Right lobe of liver (tissue), 6 donors: Measurements from ENCODE around the gene ZFPL1. TPM values are rescaled to one million over a fixed set of nuclear protein-coding genes. Genes with fewer than 3 reads are reported as not detected.
A peak's percentile ranks its signal among the peaks of the same experiment; 100 is the strongest.

Experiments
- ATAC-seq, 4 donors: fragments of 200-7000 bp; cut with Tn5 transposase; one replicate each; pipeline ENCODE4 v1.9.1; 2020; ENCODE audit warnings: mild to moderate bottlenecking in 4 of 4, moderate library complexity in 4 of 4
- DNase-seq, 3 donors: peaks; one replicate each; pipeline ENCODE4 v3.0.0-alpha.2; 2020
- H3K27ac ChIP-seq, 3 donors: fragments of 200-600 bp; one replicate each; pipeline ENCODE4 v1.8.0; 2022
- H3K27me3 ChIP-seq, 2 donors: fragments of 200-600 bp; one replicate each; pipeline ENCODE4 v1.8.0; 2022
- H3K36me3 ChIP-seq, 4 donors: fragments of 200-600 bp; sonication (generic) in 1 of 4; one replicate each; pipeline versions ENCODE4 v1.5.1 to v1.8.0; 2017 to 2022; ENCODE audit warnings: control low read depth in 1 of 4
- H3K4me1 ChIP-seq, 4 donors: fragments of 200-600 bp; sonication (generic) in 1 of 4; one replicate each; pipeline versions ENCODE4 v1.5.1 to v1.8.0; 2017 to 2022; ENCODE audit warnings: control low read depth in 1 of 4
- H3K4me3 ChIP-seq, 3 donors: fragments of 200-600 bp; one replicate each; pipeline ENCODE4 v1.8.0; 2022
- H3K9me3 ChIP-seq, 4 donors: fragments of 200-600 bp; sonication (generic) in 1 of 4; one replicate each; pipeline versions ENCODE4 v1.5.1 to v1.8.0; 2017 to 2022; ENCODE audit warnings: control low read depth in 1 of 4
- CTCF ChIP-seq, 4 donors: fragments of 200-600 bp in 3 of 4; fragments of 450-650 bp in 1 of 4; IDR thresholded peaks; one replicate each; pipeline versions ENCODE4 v1.5.1 to v1.8.0; 2016 to 2022; ENCODE audit warnings: antibody characterized with exemption in 4 of 4, mild to moderate bottlenecking in 2 of 4
- POLR2A ChIP-seq: fragments of 450-650 bp; IDR thresholded peaks from one replicate; pipeline ENCODE4 v1.6.1; 2017; ENCODE audit warnings: antibody characterized with exemption, mild to moderate bottlenecking
- WGBS: methylation state at CpG from one replicate; pipeline ENCODE4 v1.1.6; 2018; ENCODE audit warnings: low coverage, low lambda C conversion rate; ENCODE audit not compliant: insufficient coverage; ENCODE audit errors: missing lambda C conversion rate; 5-methylcytosine and 5-hydroxymethylcytosine counted together
- intact Hi-C, 2 donors: fragments of 100-400 bp; cut with DNase I; formaldehyde crosslinking; loops; one replicate each; pipeline versions ENCODE4 v1.11.2 to v1.14.1; 2022
- total RNA-seq, 6 experiments: library from RNA; depleted of rRNA in 2 of 6; stranded (reverse); fragments of >200 nt in 2 of 6; fragmentation: NEBNext Ultra II Directional in 3 of 6; extraction: Animal tissue kit (Norgen Biotek cat#: 25700) in 3 of 6; gene quantifications; one replicate each; pipeline versions ENCODE4 v1.1.0 to v1.2.4, GENCODE V29; 2016 to 2023
- donor health status: DM: no; HTN: yes; CAD: no.
- donor health status: DM: no; HTN: no; CAD: no.
- donor health status: DM: no; HTN: no; CAD: no.
- donor health status: DM: no; HTN: yes; CAD: no.
- donor health status: DM: no; HTN: yes; CAD: no.

The ZFPL1 gene
- total RNA-seq, 6 experiments from 2014 or later, result 15.4 to 22.4 (median 18.0) TPM

DNA sequence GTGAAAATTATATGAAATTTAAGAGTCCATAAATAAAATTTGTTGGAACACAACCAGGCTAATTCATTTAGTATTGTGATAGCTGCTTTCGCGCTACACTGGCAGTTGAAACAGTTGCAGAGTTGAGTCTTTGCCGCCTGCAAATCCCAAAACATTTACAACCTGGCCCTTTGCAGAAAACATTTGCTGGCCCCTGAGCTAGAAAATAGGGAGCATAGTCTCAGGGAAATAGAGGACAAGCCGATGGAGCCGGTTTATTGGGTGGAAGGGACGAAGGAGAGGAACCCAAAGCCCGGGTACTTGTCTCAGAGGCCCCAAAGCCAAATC, 43.5 kb upstream of the ZFPL1 start:
- H3K4me1 ChIP-seq, result peaks cover 0 to 11% (median 3%) of the 10 kb centered on the region in 4 donors
- no peaks in the 10 kb centered on the region for H3K9me3 ChIP-seq
- WGBS, result 17% methylated on average over 6 of the region's 7 CpGs
- peak overlapping the region; percentile 86 to 96 (median 92) for H3K4me3 ChIP-seq
- ATAC-seq, result no peak
- peak overlapping the region; percentile 67 to 75 (median 74) for H3K27ac ChIP-seq
- intact Hi-C loops, result no loop called here
- H3K36me3 ChIP-seq, result peaks cover 0 to 4% (median 0%) of the 10 kb centered on the region in 4 donors
- no peaks in the 10 kb centered on the region for H3K27me3 ChIP-seq
- DNase-seq, result no peak
- TF ChIP-seq POLR2A (no peak), CTCF (IDR thresholded peaks at IDR 0.05) (no peak)

DNA sequence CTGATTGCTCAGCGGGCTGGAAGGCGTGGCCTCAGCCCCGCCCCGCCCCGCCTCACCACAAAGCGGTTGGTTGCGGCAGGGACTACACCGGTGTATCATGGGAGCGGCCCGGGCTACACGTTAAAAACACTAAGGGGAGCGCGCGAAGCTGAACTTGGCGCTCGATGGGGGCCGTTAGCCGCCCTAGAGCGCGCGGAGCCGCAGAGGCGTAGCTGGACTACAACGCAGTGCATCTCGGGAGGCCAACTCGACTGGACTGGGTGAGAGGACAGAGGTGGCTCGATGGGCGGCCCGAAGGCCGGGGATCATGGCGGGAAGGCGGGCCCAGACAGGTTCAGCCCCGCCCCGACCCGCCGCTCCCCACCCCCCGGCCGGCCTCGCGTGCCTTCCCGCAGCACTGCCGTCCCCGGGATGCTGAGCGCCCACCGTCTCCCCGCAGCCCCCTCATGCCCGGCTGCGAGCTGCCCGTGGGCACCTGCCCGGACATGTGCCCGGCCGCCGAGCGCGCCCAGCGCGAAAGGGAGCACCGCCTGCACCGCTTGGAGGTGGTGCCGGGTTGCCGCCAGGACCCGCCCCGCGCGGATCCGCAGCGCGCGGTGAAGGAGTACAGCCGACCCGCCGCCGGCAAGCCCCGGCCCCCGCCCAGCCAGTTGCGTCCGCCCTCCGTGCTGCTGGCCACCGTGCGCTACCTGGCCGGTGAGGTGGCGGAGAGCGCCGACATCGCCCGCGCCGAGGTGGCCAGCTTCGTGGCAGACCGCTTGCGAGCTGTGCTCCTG, 43.0 kb upstream of the ZFPL1 start, which contains the start of gene SAC3D1:
Gene SAC3D1, plus strand, starts transcription at position 364 of the 776 bp plus-strand sequence. Its CDS starts 83 bp downstream, at position 447.
- no CpG with 5 or more reads among the region's 91 CpGs for WGBS
- Histone ChIP-seq H3K9me3 (no peaks in the 10 kb centered on the region), H3K4me1 (peaks cover 0 to 11% (median 3%) of the 10 kb centered on the region in 4 donors), H3K4me3 (peak within 1 kb of the TSS; percentile 86 to 96 (median 92)), H3K27ac (peak within 1 kb of the TSS; percentile 67 to 75 (median 74)), H3K27me3 (no peaks in the 10 kb centered on the region), H3K36me3 (no peaks in the 10 kb centered on the region)
- TF ChIP-seq CTCF (IDR thresholded peaks at IDR 0.05) (no peak), POLR2A (peak; percentile 30)
- DNase-seq (peak; percentile 92 to 96 (median 96)), ATAC-seq (peak; percentile 94 to 96 (median 94))
- intact Hi-C loops, result no loop called here

- Histone ChIP-seq H3K9me3 (no peaks in the 10 kb centered on the region), H3K27ac (no peak overlapping the region), H3K36me3 (no peaks in the 10 kb centered on the region), H3K4me3 (no peak overlapping the region), H3K27me3 (no peaks in the 10 kb centered on the region), H3K4me1 (peaks cover 0 to 11% (median 3%) of the 10 kb centered on the region in 4 donors)
- TF ChIP-seq CTCF (IDR thresholded peaks at IDR 0.05) (no peak), POLR2A (no peak)
- no peak for ATAC-seq
- 84% methylated on average over 6 of the region's 6 CpGs for WGBS
- intact Hi-C loops, result no loop called here
- DNase-seq, result no peak
Measured at GRCh38 chr11:65042891-65043290, 41.1 kb upstream of the ZFPL1 start.

DNA sequence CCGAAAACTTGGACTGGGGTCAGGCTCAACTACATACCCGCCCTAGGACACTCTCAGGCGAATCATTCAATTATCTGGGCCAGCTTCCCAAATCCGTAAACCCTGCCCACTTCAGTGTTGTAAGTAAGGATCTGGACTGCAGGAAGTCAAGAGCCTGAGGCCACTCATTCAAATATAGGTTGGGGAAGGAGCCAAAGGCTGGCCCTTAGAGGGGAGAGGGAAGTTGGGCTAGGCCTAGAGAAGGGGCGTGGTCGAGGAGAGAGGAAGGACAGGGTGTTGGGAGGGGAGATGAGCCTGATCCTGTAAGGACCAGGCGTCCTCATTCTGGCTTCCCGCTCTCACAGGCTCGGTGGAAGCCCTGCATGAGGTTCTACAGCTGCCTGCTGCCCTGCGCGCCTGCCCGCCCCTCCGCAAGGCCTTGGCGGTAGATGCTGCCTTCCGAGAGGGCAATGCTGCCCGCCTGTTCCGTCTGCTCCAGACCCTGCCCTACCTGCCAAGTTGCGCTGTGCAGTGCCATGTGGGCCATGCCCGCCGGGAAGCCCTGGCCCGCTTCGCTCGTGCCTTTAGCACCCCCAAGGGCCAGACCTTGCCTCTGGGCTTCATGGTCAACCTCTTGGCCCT, 40.0 kb upstream of the ZFPL1 start:
- WGBS, result 53% methylated on average over 6 of the region's 23 CpGs
- Histone ChIP-seq H3K36me3 (no peaks in the 10 kb centered on the region), H3K4me1 (peaks cover 0 to 11% (median 3%) of the 10 kb centered on the region in 4 donors), H3K27ac (no peak overlapping the region), H3K27me3 (no peaks in the 10 kb centered on the region), H3K9me3 (no peaks in the 10 kb centered on the region), H3K4me3 (no peak overlapping the region)
- intact Hi-C loops, result no loop called here
- TF ChIP-seq CTCF (IDR thresholded peaks at IDR 0.05), result no peak
- no peak for TF ChIP-seq POLR2A
- ATAC-seq (peak in 2 of 4 donors; percentile 2), DNase-seq (no peak)
